DMS153 treated with DMSO at 0.1 percent for 48 hours (cell line): ENCODE measurements around the gene MAPK10.
"Not testable (repeated sequence)": the region's sequence is repeated elsewhere in the genome, so short reads cannot be mapped to it uniquely, and the experiment has no call there.

Source experiments
- DNase-seq: peaks from one replicate; lab custom pipeline; 2025; ENCODE audit not compliant: unreplicated experiment; lab: John Stamatoyannopoulos, UW

MAPK10 gene

DNA sequence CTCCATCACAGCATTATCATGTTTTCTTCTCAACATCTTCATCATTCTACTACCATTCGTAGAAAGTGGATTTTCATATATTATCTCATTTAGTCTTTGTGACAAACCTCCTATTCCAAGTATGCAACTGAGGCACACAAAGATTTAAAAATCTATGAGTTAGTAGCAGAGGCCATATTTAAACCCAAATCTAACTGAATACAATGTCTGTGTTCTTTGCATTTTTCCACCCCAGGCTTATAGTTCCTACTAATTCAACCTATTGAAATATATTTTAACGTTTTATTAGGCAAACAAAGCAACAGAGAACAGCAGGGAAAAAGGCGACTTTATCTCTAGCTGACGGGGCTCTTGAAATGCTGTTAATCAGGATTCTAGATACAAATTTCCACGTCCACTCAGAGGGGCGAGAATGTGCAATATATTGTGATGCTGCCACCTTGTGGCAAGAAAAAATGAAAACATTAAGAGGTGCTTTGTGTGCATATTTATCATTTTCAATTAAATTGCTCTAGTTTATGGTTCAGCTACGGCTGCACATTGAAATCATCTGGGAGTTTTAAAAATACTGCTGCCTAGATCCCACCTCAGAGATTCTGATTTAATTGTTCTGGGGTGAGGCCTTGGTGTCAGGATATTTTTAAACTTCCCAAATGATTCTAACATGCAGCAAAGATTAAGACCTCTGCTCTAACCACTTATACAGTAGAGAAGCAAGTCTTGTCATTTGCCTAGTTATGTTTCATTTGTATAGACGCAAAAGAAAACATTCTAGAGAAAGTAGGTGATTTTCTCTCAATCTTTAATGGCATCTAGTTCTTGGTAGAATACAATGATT lies 315.9 kb downstream of the MAPK10 start:
- DNase-seq: no peak

DNA sequence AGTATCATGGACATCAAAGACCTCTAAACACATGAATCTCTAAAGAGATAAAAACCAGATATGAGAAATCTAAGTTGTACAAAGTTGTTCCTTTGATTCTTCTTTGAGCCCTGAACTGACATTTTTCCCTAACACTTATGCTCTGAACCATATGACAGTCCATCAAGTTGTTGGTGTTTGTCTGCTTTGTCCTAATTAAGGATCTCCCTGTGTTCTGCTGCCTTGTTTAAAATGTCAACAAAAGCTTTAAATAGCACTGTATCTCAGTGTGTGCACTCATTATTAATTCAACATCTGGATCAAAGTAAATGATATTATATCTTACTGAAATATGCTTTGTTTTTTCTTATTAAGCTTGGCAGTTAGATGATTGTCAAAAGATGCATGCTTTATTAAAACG lies 321.8 kb downstream of the MAPK10 start:
- no peak for DNase-seq

DNA sequence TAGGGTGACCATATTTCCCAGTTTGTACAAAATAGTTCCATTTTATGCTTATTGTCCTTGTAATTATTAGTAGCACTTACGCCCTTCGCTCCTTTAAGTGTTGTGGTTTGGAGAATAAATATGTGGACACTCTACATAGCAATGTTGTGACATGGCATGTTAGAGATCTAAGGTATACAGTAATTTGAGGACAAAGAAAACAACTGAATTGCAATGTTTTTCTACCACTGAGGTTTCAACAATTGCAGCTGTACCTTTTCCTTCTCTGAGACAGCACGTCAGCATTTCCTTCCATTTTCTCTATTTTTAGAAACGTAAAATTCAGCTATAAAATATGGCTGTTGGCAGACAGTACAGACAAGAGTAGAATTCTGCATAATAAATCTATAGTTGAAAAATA lies 323.1 kb downstream of the MAPK10 start:
- no peak for DNase-seq

DNA sequence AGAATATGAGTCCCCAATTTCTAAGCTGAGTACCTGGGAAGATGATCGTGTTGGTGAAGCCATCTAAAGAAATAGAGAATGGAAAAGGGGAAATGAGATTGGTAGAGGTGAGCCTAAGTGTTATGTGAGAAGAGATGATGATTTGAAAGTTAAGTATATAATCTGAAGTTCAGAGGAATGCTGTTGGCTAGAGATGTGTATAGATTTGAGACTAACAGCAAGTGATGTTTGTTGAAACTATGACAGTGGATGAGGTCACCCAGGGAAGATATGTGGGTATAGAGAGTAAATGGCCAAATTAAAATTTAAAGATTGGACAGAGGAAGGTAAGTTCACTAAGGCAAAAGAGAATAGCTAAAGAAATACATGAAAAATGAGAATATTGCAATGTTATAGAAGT lies 324.2 kb downstream of the MAPK10 start:
- no peak for DNase-seq

DNA sequence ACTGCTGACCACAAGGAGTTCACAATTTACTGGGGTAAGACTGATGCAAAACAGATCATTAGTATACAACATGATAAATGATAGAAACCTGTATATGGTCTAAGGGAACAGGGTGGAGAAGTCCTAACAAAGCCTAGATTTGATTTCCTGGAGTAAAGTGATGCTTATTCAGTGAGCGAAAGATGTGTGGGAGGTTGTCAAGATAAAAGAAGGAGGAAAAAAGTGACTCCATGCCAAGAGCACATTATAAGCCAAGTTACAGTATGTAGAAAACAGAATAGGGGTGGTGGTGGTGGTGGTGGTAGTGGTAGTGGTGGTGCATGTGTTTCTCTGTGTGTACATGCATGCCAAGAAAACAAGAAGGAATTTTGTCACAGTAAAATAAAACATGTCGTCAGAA lies 325.2 kb downstream of the MAPK10 start:
- DNase-seq: no peak

DNA sequence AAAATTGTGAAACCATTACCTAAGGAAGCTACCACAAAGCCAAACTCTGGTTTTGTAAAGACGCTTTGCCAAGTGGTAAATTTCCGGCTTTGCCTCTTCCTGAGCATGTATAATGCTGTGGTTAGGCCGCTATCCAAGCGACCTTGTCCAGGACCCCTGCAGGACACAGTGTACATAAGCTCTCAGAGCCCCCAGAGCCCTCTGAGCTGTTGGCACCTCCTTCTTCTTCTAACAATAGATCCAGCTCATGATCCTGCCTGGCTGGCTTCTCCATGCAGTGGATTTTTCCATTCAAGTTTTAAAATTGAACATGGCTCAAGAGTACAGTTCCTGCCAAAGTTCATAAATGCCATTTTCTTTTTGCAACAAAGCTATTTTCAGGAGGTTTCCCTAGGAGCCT lies 326.7 kb downstream of the MAPK10 start:
- no peak for DNase-seq

DNA sequence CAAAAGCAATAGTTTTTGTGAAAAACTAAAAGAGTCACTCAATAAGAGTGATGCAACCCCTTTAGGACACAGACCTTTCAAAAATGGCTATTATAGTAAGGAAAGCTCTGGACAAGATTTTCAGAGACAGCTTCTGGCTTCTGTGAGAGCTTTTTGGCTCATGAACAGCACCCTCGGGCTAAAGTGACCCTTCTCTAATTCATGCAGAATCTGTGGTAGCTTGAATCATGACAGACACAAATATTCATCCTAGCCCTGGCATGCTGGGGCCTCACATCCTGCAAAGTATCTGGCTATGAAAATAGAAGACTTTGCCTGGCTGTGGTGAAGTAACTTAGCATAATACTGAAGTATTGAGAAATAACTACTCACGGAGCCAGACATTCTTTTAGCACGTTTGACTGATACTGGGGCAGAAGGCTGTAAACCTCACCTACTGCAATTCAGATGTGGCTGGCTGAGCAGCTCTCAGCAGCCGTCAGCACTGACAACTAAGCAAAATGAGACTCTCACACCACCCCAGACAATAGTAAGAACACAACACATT lies 327.3 kb downstream of the MAPK10 start:
- DNase-seq: no peak

DNA sequence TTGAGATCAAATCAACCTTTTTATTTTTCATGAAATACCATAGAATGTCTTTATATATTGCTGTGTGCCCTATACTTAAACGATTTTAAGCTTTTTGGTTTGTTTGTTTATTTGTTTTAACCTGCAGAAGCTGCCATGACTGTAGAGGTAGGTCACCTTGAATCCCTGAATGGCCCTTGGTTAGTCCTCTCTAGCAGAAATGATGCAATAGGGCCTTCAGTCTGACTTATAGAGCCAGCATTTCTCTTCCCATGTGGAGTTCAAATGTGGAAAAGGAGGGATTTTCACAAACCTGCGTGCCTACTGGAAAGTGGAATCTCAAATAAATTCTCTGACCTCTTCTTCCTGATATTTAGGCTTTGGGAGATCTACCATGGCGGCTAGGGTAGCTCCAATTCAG lies 327.9 kb downstream of the MAPK10 start:
- DNase-seq: no peak

DNA sequence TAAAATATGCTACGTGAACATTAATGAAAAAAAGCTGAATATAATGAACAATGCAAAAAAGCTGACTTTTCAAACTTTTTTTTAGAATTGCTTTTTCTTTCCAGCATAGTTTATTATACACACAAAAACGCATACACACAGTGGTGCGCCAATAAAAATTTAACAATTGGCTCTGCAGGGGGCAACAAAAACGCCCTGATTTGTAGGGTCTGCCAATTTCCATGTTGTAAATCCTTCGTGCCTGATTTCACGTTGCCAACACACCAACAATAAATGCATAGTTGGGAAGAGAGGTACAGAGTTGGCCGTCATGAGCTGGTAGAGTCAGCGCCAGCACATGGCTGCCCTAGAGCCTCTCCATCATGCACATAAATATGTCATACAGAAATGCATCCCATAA lies 333.1 kb downstream of the MAPK10 start:
- no peak for DNase-seq

DNA sequence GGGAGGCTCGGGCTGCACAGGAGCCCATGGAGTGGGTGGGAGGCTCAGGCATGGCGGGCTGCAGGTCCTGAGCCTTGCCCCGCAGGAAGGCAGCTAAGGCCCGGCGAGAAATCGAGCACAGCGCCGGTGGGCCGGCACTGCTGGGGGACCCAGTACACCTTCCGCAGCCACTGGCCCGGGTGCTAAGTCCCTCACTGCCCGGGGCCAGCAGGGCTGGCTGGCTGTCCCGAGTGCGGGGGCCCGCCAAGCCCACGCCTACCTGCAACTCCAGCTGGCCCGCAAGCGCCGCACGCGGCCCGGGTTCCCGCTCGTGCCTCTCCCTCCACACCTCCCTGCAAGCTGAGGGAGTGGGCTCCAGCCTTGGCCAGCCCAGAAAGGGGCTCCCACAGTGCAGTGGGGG lies 338.2 kb downstream of the MAPK10 start:
- DNase-seq: not testable (repeated sequence)

DNA sequence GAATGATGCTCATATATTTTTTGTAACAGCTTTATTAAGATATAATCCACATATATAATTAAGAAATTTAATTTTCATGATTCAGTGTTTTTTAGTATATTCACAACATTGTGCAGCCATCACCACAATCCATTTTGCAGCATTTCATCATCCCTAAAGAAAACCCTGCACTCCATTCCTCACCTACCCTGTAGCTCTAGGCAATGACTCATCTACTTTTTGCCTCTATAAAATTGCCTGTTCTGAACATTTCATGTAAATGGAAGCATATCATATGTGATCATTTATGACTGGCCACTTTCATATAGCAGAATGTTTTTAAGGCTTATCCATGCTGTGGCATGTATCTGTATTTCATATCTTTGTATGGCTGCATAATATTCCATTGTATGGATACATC lies 339.9 kb downstream of the MAPK10 start:
- DNase-seq: no peak

DNA sequence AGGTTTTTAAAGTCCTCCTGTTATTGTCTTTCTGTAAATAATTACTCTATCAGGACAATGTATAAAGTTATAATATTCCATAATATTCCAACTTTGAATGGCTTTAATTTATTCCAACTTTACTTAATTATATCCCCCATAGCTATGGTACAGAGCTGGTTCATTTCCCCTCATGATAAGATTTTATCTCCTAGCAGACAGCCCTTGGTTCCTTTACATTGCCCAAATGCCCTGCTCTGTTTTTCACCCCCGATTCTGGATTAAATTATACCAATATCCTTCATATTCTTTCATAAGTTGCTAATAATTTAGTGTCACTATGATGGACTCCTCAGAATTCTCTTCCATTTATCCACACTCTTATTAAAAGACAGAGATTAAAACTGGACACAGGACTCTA lies 340.5 kb downstream of the MAPK10 start:
- no peak for DNase-seq

DNA sequence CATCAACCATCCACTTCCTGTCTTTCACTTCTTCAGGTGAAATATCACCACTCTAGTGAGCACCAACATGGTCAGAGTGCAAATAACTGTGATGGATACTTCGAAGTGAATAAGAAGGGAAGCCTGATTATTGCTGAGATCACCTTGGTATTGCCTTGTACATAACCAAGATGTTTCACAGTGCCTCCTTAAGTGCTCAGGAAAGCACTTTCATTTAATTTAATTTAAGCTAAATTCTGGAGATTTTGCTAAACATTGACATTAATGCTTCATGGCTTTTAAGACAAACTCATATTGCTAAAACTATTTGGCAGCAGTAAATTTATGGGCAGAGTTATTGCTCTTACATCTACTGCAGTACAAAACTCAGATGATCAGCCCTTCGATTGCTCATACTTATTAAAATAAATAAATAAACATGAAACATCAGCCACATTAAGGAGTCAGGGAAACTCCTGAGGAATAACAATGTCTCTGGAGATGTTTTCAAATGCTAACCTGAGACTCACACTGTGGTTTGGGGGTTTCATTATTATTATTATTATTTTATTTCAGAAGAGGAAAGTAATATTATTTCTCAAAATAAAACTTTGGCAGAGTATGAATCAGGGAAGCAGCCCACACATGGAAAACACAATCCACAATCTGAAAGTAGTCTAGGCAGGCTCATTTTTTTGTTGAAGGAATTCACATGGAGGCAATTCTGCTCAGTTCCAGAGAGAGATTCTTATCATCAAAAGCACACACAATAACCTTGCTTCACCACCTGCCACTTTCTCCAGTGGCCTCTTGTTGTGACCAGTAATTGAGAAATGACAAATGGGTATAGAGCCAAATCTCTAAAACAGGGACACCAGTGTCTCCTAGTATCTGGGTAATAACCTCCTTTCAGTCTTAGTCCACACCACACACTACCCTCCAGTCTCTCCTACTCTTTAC lies 344.2 kb downstream of the MAPK10 start:
- DNase-seq: no peak

DNA sequence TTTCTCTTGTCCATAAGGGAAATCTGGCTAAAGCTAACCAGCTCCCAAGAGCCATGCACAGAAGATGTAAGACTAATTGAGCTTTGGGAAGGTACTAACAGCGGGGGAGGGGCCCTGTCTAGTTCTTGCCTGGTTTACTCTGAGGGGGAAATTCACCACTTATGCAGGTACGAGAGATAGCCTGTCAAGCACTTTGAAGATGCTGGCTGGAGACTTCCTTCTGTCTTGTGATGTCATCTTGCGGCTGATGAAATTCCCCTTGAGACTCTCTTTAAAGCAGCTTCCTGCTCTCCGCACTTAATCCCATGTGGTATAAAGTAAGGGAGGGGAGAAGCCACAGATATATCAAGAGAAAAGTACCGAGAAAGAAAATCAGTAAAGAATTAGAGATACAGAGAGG lies 345.3 kb downstream of the MAPK10 start:
- no peak for DNase-seq

DNA sequence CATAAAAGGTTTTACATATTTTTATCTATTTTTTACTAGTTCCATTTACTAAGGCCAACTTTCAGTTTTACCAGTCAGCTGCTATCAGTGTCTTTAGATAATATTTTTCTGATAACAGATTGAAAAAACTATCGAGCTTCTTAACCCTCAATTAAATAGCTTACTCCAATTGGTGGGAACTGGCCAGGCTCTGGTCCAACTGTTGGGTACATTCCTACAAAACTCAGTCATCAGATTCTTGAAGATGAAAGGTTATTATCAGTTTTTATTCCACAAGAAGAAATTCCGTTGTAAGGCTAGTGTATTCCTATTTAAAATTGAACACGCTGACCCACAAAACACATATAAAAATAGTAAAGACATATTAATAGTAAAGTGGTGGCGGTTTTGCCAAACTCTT lies 346.2 kb downstream of the MAPK10 start:
- no peak for DNase-seq

DNA sequence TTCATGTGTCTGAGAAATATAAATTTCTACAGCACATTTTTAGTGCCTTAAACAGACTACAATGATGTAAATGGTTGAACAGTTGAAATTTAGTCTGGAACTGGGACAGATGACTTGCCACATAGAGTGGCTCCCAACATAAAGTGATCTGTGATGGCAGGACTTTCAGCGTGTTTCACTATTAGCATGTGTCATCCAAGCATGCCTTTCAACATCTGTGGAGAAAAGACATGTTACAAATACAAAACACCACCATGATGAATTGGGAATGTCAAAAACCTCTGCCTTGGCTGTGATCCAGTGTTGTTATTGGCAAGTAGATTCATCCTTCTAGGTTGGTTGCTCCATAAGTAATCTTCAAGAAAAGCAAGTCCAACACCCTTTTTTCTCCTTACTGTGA lies 348.7 kb downstream of the MAPK10 start:
- no peak for DNase-seq

DNA sequence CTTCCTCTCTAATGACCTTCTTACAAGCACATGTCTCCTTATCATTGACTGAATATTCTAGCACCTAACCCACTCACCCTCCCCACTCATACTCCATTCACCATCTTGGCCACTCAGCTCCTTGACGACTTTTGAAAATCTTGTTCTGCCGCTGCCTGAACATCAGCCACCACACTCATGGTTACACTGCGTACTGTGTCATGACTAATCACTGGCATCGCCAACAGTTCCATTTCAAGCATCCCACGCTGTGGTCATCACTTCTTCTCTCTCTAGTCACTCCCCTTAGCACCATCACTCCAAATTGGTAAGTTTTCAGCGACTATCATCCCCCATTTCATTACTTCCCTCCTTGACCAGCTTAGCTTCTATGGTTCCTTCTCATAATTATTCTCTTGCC lies 352.8 kb downstream of the MAPK10 start:
- no peak for DNase-seq

DNA sequence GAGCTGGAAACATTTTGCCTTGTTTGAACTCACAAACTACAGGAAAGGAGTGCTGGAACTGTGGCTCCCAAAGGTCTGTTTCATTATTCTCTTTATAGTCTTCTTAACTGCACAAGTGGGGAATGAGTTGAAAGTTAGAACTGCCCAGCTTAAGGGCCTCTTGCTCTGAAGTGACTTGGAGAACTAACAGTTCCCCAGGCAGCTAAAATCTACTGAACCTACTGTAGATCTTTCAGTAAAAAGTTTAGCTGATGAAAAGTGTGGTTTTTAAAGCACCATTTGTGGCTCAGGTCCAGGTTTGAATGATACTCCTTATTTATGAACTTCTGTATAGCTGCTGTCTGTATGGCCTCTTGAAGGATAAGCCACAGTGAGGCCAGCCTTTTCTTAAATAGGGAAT lies 353.8 kb downstream of the MAPK10 start:
- DNase-seq: no peak

DNA sequence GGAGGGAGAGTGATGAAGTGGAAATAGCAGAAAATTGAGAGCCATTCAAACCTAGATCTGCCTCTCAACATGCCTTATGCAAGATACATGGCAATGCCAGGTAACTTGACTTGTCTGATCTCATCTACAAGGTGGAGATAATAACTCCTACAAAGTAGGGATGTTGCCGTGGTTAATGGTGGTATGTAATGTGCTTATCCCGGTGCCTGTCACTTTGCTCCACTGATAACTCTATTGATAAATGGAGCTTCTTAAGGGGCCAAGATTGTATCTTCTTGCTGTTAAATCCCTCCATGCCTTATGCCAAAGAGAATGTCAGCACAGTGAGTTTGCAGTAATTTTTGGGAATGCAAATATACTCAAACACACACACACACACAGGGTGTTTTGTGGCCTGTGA lies 355.8 kb downstream of the MAPK10 start:
- DNase-seq: no peak

DNA sequence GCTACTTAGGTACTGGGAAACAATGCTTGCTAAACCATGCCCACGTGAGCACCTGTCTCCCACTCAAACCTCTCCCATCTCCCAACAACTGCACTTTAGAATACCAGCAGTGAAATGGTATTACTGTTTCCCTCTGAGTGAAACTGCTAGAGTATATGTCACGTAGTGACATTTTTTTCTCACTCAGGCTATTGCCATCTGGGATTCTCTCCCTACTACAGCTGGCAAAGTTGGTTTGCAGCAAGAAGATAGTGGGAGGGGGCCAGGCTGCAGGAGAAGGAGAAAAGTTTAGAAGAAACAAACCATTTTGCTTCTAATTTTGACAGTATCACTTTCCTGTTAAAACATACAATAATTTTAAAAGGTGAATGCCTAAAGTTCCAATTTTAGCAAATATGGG lies 358.3 kb downstream of the MAPK10 start:
- no peak for DNase-seq

DNA sequence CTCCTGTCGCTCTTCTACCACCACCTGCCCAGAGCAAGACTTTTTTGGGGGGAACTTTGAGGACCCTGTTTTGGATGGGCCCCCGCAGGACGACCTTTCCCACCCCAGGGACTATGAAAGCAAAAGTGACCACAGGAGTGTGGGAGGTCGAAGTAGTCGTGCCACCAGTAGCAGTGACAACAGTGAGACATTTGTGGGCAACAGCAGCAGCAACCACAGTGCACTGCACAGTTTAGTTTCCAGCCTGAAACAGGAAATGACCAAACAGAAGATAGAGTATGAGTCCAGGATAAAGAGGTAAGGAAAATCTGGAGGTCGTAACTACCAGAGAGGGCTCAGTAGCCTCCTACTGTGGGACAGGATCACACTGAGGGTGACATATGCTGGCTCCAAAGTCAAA lies 364.5 kb downstream of the MAPK10 start:
- DNase-seq: no peak

DNA sequence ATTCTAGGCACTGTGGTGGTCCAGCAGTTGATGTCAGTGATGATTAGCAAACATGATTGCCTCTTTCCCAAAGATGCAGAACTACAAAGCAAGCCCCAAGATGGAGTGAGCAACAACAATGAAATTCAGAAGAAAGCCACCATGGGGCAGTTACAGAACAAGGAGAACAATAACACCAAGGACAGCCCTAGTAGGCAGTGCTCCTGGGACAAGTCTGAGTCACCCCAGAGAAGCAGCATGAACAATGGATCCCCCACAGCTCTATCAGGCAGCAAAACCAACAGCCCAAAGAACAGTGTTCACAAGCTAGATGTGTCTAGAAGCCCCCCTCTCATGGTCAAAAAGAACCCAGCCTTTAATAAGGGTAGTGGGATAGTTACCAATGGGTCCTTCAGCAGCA lies 365.3 kb downstream of the MAPK10 start:
- no peak for DNase-seq
